PFSK-1 (cell line): ENCODE data around the gene PDGFD.

Experiments used
- FOXP2 ChIP-seq: optimal IDR thresholded peaks from 2 replicates; pipeline ENCODE3; 2011; ENCODE audit warnings: borderline replicate concordance, control low read depth, inconsistent platforms; ENCODE audit not compliant: insufficient read depth; ENCODE audit errors: extremely low read length, extremely low read depth
- POLR2AphosphoS5 ChIP-seq: IDR thresholded peaks from 2 replicates; pipeline ENCODE4 v1.6.1; 2012; ENCODE audit warnings: low read depth, mild to moderate bottlenecking, control low read depth, low read length, moderate library complexity
- REST ChIP-seq, 2 experiments: IDR thresholded peaks; 2 replicates each; pipeline versions ENCODE4 v1.6.1 to v1.8.0; 2011 to 2012; ENCODE audit warnings: low read depth in 2 of 2, low read length in 2 of 2, control low read depth in 1 of 2, inconsistent platforms in 1 of 2, mild to moderate bottlenecking in 1 of 2, moderate library complexity in 1 of 2; ENCODE audit not compliant: insufficient read depth in 1 of 2
- SIN3A ChIP-seq: IDR thresholded peaks from 2 replicates; pipeline ENCODE4 v1.6.1; 2012; ENCODE audit warnings: mild to moderate bottlenecking, low read length, moderate library complexity, borderline replicate concordance; ENCODE audit not compliant: insufficient read depth
- TAF1 ChIP-seq: IDR thresholded peaks from 2 replicates; pipeline ENCODE4 v1.6.1; 2012; ENCODE audit warnings: low read length, control low read depth, borderline replicate concordance; ENCODE audit not compliant: insufficient read depth

Gene PDGFD

GRCh38 chr11:104075091-104075490 lies 88.9 kb downstream of the PDGFD start:
- TF ChIP-seq REST (IDR thresholded peaks at IDR 0.05; ENCODE audit: insufficient read depth in 1 of 2, low read depth in 2 of 2, low read length in 2 of 2) (no peak), FOXP2 (no peak), TAF1 (no peak), POLR2AphosphoS5 (no peak), SIN3A (no peak)

- TF ChIP-seq REST (IDR thresholded peaks at IDR 0.05; ENCODE audit: insufficient read depth in 1 of 2, low read depth in 2 of 2, low read length in 2 of 2): no peak
- TF ChIP-seq SIN3A: no peak
Measured at GRCh38 chr11:104073950-104074705, 89.8 kb downstream of the PDGFD start.

- no peak for TF ChIP-seq REST (IDR thresholded peaks at IDR 0.05; ENCODE audit: insufficient read depth in 1 of 2, low read depth in 2 of 2, low read length in 2 of 2)
- no peak for TF ChIP-seq TAF1
- TF ChIP-seq FOXP2: no peak
- TF ChIP-seq POLR2AphosphoS5: no peak
- no peak for TF ChIP-seq SIN3A
Measured at GRCh38 chr11:104067534-104067933, 96.4 kb downstream of the PDGFD start.

GRCh38 chr11:104064034-104064630 lies 99.8 kb downstream of the PDGFD start:
- no peak for TF ChIP-seq REST (IDR thresholded peaks at IDR 0.05; ENCODE audit: insufficient read depth in 1 of 2, low read depth in 2 of 2, low read length in 2 of 2)
- TF ChIP-seq FOXP2: no peak
- TF ChIP-seq SIN3A: no peak
- no peak for TF ChIP-seq POLR2AphosphoS5
- no peak for TF ChIP-seq TAF1

GRCh38 chr11:104061853-104062521 lies 102.0 kb downstream of the PDGFD start:
- TF ChIP-seq FOXP2 (no peak), POLR2AphosphoS5 (no peak), REST (IDR thresholded peaks at IDR 0.05; ENCODE audit: insufficient read depth in 1 of 2, low read depth in 2 of 2, low read length in 2 of 2) (no peak), TAF1 (no peak), SIN3A (no peak)
